ENCODE data around the gene CPLX3. TPM values are rescaled to one million over a fixed set of nuclear protein-coding genes. Genes with fewer than 3 reads are reported as not detected.

CPLX3 gene
- total RNA-seq, 1 experiment from 2014 or later = not detected

GRCh38 chr15:74836846-74837245 is 10.4 kb downstream of the CPLX3 start:
- Histone ChIP-seq H2BK120ac (ENCODE audit: low read depth, low read length, poor library complexity, severe bottlenecking) (no peak overlapping the region), H4K20me1 (ENCODE audit: control insufficient read depth, insufficient read depth, insufficient read length) (peaks cover 3% of the 10 kb centered on the region), H2BK15ac (ENCODE audit: low read depth, low read length) (no peak overlapping the region), H2AK5ac (ENCODE audit: insufficient read length, low read length) (no peak overlapping the region), H2BK20ac (ENCODE audit: low read depth, low read length, poor library complexity, severe bottlenecking) (no peak overlapping the region), H2BK12ac (ENCODE audit: insufficient read length, low read depth, low read length) (no peak overlapping the region), H3K79me2 (ENCODE audit: insufficient read depth, low read length) (no peaks in the 10 kb centered on the region), H3T11ph (ENCODE audit: low read length) (no peak overlapping the region), H4K91ac (ENCODE audit: insufficient read length, low read depth, low read length) (no peak overlapping the region), H4K8ac (replicated peaks; ENCODE audit: insufficient read length, low read depth, low read length) (no peak overlapping the region), H4K5ac (ENCODE audit: insufficient read length, low read depth, low read length) (no peak overlapping the region), H3K79me1 (ENCODE audit: insufficient read depth, low read depth, low read length, poor library complexity, severe bottlenecking) (no peaks in the 10 kb centered on the region), H3K9ac (ENCODE audit: extremely low read depth, insufficient read length, low read length) (no peak overlapping the region), H2BK5ac (ENCODE audit: insufficient read length, low read length) (no peak overlapping the region), H3K9me3 (ENCODE audit: control insufficient read depth, low read depth, low read length) (no peaks in the 10 kb centered on the region), H3K18ac (ENCODE audit: insufficient read length, low read depth, low read length) (no peak overlapping the region), H2AFZ (ENCODE audit: low read length) (no peak overlapping the region), H3K23me2 (ENCODE audit: insufficient read length, low read depth, low read length, poor library complexity, severe bottlenecking) (no peaks in the 10 kb centered on the region), H3K23ac (ENCODE audit: insufficient read length, low read depth, low read length) (no peak overlapping the region), H3K4me2 (ENCODE audit: insufficient read depth, insufficient read length, low read length) (no peak overlapping the region), H3K14ac (ENCODE audit: insufficient read depth, low read length) (no peak overlapping the region), H3K56ac (ENCODE audit: insufficient read length, low read depth, low read length) (no peak overlapping the region), H3K27me3 (ENCODE audit: insufficient read depth, low read length) (no peaks in the 10 kb centered on the region), H3K27ac (ENCODE audit: insufficient read length, low read depth, low read length) (no peak overlapping the region), H3K4me1 (ENCODE audit: insufficient read depth, low read length) (no peaks in the 10 kb centered on the region), H3K4ac (ENCODE audit: low read depth, low read length) (no peak overlapping the region)
- DNase-seq = no peak
- no CpG with 5 or more reads among the region's 7 CpGs for WGBS (ENCODE audit: extremely low coverage, insufficient read length, low lambda C conversion rate)
- Mint-ChIP-seq H3K27me3 (ENCODE audit: low read depth) (peaks cover 3% of the 10 kb centered on the region), H3K9me3 (no peaks in the 10 kb centered on the region), H3K27ac (no peak overlapping the region), H3K36me3 (ENCODE audit: insufficient read depth in 1 of 3, low read depth in 3 of 3) (peaks cover 6 to 37% (median 29%) of the 10 kb centered on the region in 3 experiments), H3K4me3 (no peak overlapping the region; a peak in 1 of 5 replicates), H3K4me1 (peaks cover 12 to 36% of the 10 kb centered on the region in 2 experiments; a peak in 3 of 4 replicates)
- TF ChIP-seq CTCF (conservative IDR thresholded peaks at IDR 0.05) = no peak

Measured in H9 (cell line).